ENCODE measurements around the gene TWIST1.
A peak's percentile ranks its signal among the peaks of the same experiment; 100 is the strongest.

The TWIST1 gene

DNA sequence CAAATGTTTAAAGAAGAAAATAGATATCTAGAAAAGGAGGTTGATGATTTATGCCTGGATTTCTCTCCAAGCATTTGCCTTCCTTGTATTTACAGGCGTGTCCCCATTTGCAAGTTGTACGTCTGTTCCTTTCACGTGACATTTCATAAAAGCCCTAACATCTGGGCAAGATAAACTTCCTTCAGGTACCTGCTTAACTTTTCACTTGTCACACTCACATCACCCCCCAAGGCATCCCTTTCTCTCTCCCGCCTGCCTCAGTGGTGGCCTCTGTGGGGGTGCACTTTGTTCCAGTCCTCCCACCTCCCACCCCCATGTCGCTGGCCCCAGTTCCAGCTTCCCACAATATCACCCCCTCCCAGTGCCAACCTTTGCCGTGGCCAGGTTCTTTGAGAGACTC is 6.7 kb downstream of the TWIST1 start:
- Histone ChIP-seq H3K36me3 (ENCODE audit: control insufficient read depth, insufficient read depth, low read length) (no peaks in the 10 kb centered on the region), H3K79me2 (no peaks in the 10 kb centered on the region), H3K9me3 (ENCODE audit: control insufficient read depth, low read length) (no peaks in the 10 kb centered on the region), H3K4me2 (ENCODE audit: low read length) (no peak overlapping the region), H3K4me3 (ENCODE audit: low read depth, low read length) (no peak overlapping the region), H2AFZ (no peak overlapping the region), H3K27me3 (ENCODE audit: control insufficient read depth, insufficient read depth, low read length) (peaks cover 19% of the 10 kb centered on the region), H3K9ac (no peak overlapping the region), H3K4me1 (no peaks in the 10 kb centered on the region), H3K27ac (no peak overlapping the region)
- TF ChIP-seq, protein P1, sequence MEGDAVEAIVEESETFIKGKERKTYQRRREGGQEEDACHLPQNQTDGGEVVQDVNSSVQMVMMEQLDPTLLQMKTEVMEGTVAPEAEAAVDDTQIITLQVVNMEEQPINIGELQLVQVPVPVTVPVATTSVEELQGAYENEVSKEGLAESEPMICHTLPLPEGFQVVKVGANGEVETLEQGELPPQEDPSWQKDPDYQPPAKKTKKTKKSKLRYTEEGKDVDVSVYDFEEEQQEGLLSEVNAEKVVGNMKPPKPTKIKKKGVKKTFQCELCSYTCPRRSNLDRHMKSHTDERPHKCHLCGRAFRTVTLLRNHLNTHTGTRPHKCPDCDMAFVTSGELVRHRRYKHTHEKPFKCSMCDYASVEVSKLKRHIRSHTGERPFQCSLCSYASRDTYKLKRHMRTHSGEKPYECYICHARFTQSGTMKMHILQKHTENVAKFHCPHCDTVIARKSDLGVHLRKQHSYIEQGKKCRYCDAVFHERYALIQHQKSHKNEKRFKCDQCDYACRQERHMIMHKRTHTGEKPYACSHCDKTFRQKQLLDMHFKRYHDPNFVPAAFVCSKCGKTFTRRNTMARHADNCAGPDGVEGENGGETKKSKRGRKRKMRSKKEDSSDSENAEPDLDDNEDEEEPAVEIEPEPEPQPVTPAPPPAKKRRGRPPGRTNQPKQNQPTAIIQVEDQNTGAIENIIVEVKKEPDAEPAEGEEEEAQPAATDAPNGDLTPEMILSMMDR (IDR thresholded peaks at IDR 0.05): no peak

DNA sequence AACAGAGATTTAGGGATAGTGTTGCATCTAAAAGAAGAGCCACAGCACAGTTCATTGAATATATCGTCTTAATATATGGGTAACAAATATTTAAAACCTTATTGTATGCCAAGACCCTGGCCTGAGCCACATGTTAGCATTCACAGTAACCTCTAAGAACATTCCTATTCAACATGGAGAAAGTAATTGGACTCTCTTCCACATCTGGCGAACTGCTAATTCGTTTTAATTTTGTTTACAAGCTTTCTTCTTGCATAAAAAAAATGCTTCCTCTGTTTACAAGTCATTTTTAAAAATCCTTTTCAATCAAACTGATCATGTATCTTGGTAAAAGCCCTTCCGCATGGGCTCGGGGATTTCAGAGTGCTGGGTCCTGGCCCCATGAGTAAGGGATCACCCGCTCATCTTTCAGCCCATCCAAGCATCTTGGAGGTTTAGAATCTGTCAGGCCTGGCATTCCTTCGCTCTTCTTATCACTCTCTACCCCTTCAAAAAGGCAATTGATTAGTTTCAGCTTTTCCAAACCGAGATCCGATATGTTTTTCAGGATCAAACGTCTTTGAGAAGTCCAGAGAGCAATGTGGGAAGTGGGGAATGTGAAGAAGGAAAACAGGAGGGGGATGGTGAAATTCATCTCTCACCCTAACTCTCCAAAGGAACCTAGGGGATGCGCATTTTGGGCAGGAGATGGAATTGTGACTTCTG is 7.3 kb downstream of the TWIST1 start:
- Histone ChIP-seq H3K27ac (no peak overlapping the region), H3K36me3 (ENCODE audit: control insufficient read depth, insufficient read depth, low read length) (no peaks in the 10 kb centered on the region), H3K9ac (no peak overlapping the region), H3K79me2 (no peaks in the 10 kb centered on the region), H3K4me2 (ENCODE audit: low read length) (no peak overlapping the region), H3K27me3 (ENCODE audit: control insufficient read depth, insufficient read depth, low read length) (peaks cover 21% of the 10 kb centered on the region), H2AFZ (no peak overlapping the region), H3K9me3 (ENCODE audit: control insufficient read depth, low read length) (no peaks in the 10 kb centered on the region), H3K4me3 (ENCODE audit: low read depth, low read length) (no peak overlapping the region), H3K4me1 (no peaks in the 10 kb centered on the region)
- TF ChIP-seq, protein P1 (IDR thresholded peaks at IDR 0.05): no peak

DNA sequence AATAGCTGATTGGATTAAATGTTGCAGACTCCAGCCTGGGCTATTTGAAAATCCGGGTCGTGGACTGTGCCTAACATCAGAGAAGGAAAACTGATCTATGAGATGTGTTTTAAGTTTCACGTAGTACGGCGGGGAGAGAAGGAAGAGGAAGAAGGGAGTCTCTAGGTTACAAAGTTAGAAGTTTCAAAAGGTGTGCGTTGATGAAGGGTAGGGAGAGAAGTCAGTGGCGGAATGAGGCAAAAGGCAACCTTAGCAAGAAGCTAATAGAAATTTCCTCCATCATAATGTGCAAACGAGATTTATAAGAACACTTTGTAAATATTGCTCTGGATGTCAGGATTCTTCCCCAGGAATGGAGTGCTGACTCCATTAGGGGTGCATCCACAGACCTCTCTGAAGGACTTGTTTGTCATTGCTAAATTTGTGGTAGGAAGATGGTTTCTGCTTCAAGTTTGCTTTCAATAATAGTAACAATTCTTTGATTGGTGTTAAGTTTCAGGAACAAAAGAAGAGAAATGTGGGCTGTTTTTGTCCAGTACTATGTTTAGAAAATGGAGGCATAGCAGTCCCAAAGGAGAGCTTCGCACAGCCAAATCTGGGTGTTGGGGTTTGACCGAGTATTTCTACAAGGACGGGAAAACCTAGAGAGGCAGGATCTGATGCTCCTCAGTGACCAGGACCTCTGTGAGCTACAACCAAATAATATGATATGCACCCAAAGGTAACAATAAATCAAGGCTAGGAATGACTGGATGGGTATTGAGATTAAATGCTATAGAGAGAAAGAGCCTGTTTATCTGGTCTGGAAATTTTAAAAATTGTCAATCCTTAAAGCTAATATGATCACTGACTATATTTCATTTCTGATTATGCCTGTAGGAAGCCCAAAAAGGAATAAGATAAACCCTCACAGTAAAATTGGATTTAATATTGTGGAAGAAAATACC is 8.2 kb downstream of the TWIST1 start:
- Histone ChIP-seq H3K27ac (no peak overlapping the region), H3K4me1 (no peaks in the 10 kb centered on the region), H3K9ac (no peak overlapping the region), H2AFZ (no peak overlapping the region), H3K4me2 (ENCODE audit: low read length) (no peak overlapping the region), H3K27me3 (ENCODE audit: control insufficient read depth, insufficient read depth, low read length) (peaks cover 21% of the 10 kb centered on the region), H3K9me3 (ENCODE audit: control insufficient read depth, low read length) (no peaks in the 10 kb centered on the region), H3K36me3 (ENCODE audit: control insufficient read depth, insufficient read depth, low read length) (no peaks in the 10 kb centered on the region), H3K79me2 (no peaks in the 10 kb centered on the region), H3K4me3 (ENCODE audit: low read depth, low read length) (no peak overlapping the region)
- TF ChIP-seq, protein P1 (IDR thresholded peaks at IDR 0.05): no peak

DNA sequence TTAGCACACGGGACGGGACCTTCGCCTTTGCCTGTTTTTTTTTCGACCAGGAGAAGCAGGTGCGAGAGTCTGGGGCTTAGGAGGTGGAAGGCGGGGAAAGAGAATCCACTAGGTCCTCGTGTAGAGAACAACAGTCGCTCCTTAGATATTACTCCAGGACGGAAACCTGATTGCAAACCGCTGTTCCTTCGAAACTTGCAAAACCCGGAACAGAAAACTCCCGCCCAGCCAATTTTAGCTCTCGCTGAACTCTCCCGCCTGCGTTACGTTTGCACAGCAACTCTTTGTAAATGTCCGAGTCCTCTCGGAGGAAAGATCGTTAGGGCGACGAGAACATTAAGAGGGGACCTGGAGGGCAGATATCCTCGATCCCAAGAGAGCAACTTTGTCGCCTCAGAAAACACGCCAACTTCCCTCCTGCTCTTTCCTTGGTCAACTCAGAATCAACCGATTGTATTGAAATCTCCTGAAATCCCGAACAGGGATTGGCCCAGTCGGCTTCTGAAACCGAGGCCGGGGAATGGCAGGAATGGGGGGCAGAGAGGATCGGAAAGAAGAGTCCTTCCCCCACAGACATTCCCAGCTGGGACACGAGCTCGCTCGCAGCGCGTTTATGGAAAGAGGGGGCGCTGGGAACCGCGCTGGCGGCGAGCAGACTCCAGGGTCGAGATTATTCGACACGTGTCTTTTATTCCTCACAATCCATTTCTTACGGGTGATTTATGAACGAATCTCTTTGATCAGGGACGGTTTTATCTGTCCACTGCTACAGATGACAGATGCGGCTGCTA is 9.9 kb downstream of the TWIST1 start:
- H3K4me1 ChIP-seq: no peaks in the 10 kb centered on the region
- H3K9me3 ChIP-seq (ENCODE audit: control insufficient read depth, low read length): no peaks in the 10 kb centered on the region
- peak overlapping the region; percentile 28 for H3K4me2 ChIP-seq (ENCODE audit: low read length)
- H3K4me3 ChIP-seq (ENCODE audit: low read depth, low read length): peak overlapping the region; percentile 28
- H3K9ac ChIP-seq: no peak overlapping the region
- H2AFZ ChIP-seq: no peak overlapping the region
- H3K27me3 ChIP-seq (ENCODE audit: control insufficient read depth, insufficient read depth, low read length): peaks cover 17% of the 10 kb centered on the region
- H3K27ac ChIP-seq: no peak overlapping the region
- TF ChIP-seq, protein P1 (IDR thresholded peaks at IDR 0.05): no peak
- no peaks in the 10 kb centered on the region for H3K79me2 ChIP-seq
- H3K36me3 ChIP-seq (ENCODE audit: control insufficient read depth, insufficient read depth, low read length): no peaks in the 10 kb centered on the region
